Hematopoietic multipotent progenitor cell (in vitro differentiated cells): ENCODE results near the gene AFG3L2. TPM values are rescaled to one million over a fixed set of nuclear protein-coding genes. Genes with fewer than 3 reads are reported as not detected.
"Not testable (repeated sequence)": the region's sequence is repeated elsewhere in the genome, so short reads cannot be mapped to it uniquely, and the experiment has no call there.

Experiments used
- DNase-seq, 3 donors: peaks; one replicate each; pipeline ENCODE4 v3.0.0-alpha.2; 2011 to 2015; ENCODE audit warnings: low read depth in 2 of 3, low spot score in 2 of 3
- total RNA-seq: library from RNA; depleted of rRNA; stranded (reverse); fragments of >200 nt; gene quantifications from one replicate; pipeline ENCODE4 v1.2.3, GENCODE V29; 2012

AFG3L2 gene
- total RNA-seq, 1 donor: 19.1 TPM

- no peak for DNase-seq
These were observed 20.8 kb upstream of the AFG3L2 start for GRCh38 chr18:12397793-12398192.

- DNase-seq: no peak
These were observed 20.2 kb upstream of the AFG3L2 start for GRCh38 chr18:12397254-12397653.

GRCh38 chr18:12394428-12394827, 17.4 kb upstream of the AFG3L2 start:
- DNase-seq: peak in 2 of 3 donors; percentile 51 to 56

- no peak for DNase-seq
These were observed 17.0 kb upstream of the AFG3L2 start for GRCh38 chr18:12393998-12394397.

GRCh38 chr18:12393510-12393909, 16.5 kb upstream of the AFG3L2 start:
- no peak for DNase-seq

- peak in 2 of 3 donors; percentile 55 to 79 for DNase-seq
These were observed 14.6 kb upstream of the AFG3L2 start for GRCh38 chr18:12391487-12392165.

- DNase-seq: no peak
These were observed 11.4 kb upstream of the AFG3L2 start for GRCh38 chr18:12388442-12388841.

GRCh38 chr18:12384261-12384660, 7.2 kb upstream of the AFG3L2 start:
- DNase-seq: no peak

GRCh38 chr18:12383759-12384158, 6.7 kb upstream of the AFG3L2 start:
- DNase-seq: not testable (repeated sequence)

GRCh38 chr18:12382221-12382814, 5.3 kb upstream of the AFG3L2 start:
- not testable (repeated sequence) for DNase-seq

GRCh38 chr18:12378198-12378558, 1.2 kb upstream of the AFG3L2 start:
- not testable (repeated sequence) for DNase-seq

- DNase-seq: no peak
These were observed 650 bp upstream of the AFG3L2 start for GRCh38 chr18:12377556-12378197.

GRCh38 chr18:12376034-12376753, 833 bp downstream of the AFG3L2 start:
- DNase-seq: peak in 1 of 3 donors; percentile 7

- DNase-seq: no peak
These were observed 2.6 kb downstream of the AFG3L2 start for GRCh38 chr18:12374401-12374800.

- DNase-seq: no peak
These were observed 3.3 kb downstream of the AFG3L2 start for GRCh38 chr18:12373771-12374116.

- DNase-seq: no peak
These were observed 3.8 kb downstream of the AFG3L2 start for GRCh38 chr18:12373116-12373770.

GRCh38 chr18:12372406-12372805, 4.6 kb downstream of the AFG3L2 start:
- no peak for DNase-seq

GRCh38 chr18:12371590-12371989, 5.4 kb downstream of the AFG3L2 start:
- DNase-seq: no peak

GRCh38 chr18:12369211-12369610, 7.8 kb downstream of the AFG3L2 start:
- no peak for DNase-seq

- no peak for DNase-seq
These were observed 10.2 kb downstream of the AFG3L2 start for GRCh38 chr18:12366784-12367183.

- DNase-seq: no peak
These were observed 10.6 kb downstream of the AFG3L2 start for GRCh38 chr18:12366379-12366778.
